ENCODE results near the gene KDM7A. TPM values are rescaled to one million over a fixed set of nuclear protein-coding genes. Genes with fewer than 3 reads are reported as not detected.

The KDM7A gene
- polyA plus RNA-seq (2012; ENCODE audit: insufficient read depth, insufficient read length, low read depth), result 10.9 TPM

DNA sequence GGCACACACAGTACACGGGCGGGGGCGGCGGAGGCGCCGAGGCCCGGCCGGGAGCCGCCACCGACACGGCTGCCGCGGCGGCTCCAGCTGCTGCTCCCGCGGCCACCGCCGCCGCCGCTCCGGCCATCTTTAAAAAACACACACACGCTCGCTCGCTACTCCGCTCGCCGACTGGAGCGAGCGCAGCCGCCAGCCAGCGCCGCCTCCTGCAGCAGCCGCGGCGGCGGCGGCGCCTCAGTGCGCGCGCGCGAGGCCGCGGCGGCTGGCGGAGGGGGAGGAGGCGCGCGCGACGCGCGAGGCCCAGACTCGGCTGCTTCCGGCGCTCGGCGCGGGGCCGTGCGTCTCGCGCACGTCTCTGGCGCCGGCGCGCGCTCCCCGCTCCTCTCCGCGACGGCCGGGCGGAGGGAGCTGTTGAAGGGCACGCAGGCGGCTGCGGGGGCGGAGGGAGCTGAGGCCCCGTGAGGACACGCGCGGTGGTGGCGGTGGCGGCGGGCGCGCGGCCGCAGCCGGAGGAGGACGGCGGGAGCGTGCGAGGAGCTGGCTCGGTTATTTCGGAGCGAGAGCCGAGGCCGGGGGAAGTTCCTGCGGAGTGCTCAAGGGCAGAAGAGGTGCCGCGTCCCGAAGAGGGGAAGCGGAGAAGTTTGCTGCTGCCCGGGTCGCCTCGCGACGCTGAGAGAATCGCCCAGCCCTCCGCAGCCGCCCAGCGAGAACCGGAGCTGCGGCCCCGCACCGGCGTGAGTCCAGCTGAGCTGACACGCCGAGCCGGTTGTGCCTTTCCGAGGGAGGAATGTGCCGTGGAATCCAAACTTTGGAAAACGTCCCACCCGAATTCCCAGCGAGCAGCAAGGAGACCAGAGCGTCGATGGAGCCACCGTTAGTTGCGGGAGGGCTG lies at the start of gene KDM7A:
Gene KDM7A (minus strand): TSS at position 173 of the 892 bp plus-strand sequence. CDS start 46 bp downstream, at position 127.
- no peaks in the 10 kb centered on the region for H3K9me3 ChIP-seq
- peak; percentile 90 for DNase-seq

DNA sequence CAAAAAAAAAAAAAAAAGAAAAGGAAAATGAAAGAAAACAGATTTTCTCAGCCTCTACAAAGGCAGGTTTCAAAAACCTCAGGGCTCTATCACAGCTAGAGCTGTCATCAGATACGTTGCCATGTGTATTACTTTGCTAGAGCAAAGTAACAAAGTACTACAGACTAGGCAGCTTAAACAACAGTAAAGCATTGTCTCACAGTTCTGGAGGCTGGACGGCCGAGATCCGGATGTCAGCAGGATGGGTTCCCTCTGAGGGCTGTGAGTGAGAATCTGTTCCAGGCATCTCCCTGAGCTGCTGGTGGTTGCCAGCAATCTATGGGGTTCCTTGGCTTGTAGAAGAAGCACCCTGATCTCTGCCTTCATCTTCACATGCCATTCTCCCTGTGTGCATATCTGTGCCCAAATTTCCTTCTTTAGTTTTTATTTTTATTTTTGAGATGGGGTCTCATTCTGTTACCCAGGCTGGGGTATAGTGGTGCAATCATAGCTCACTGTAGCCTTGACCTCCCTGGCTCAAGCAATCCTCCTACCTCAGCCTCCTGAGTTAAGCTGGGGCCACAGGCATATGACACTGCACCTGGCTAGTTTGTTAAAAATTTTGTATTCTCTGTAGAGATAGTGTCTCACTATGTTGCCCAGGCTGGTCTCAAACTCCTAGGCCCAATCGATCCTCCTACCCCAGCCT lies 48.9 kb upstream of the KDM7A start:
- DNase-seq, result no peak
- Histone ChIP-seq H3K9me3 (no peaks in the 10 kb centered on the region), H3K4me1 (no peaks in the 10 kb centered on the region), H3K4me3 (ENCODE audit: low read depth, low read length) (no peak overlapping the region), H3K27me3 (no peaks in the 10 kb centered on the region), H3K36me3 (no peaks in the 10 kb centered on the region)
- TF ChIP-seq, protein P1, sequence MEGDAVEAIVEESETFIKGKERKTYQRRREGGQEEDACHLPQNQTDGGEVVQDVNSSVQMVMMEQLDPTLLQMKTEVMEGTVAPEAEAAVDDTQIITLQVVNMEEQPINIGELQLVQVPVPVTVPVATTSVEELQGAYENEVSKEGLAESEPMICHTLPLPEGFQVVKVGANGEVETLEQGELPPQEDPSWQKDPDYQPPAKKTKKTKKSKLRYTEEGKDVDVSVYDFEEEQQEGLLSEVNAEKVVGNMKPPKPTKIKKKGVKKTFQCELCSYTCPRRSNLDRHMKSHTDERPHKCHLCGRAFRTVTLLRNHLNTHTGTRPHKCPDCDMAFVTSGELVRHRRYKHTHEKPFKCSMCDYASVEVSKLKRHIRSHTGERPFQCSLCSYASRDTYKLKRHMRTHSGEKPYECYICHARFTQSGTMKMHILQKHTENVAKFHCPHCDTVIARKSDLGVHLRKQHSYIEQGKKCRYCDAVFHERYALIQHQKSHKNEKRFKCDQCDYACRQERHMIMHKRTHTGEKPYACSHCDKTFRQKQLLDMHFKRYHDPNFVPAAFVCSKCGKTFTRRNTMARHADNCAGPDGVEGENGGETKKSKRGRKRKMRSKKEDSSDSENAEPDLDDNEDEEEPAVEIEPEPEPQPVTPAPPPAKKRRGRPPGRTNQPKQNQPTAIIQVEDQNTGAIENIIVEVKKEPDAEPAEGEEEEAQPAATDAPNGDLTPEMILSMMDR (IDR thresholded peaks at IDR 0.05; ENCODE audit: low read depth, low read length), result no peak

More for the DNA sequence above, at the start of gene KDM7A:
- Histone ChIP-seq H3K36me3 (no peaks in the 10 kb centered on the region), H3K4me3 (ENCODE audit: low read depth, low read length) (peak within 1 kb of the TSS; percentile 83), H3K27me3 (no peaks in the 10 kb centered on the region; the same call in none of the 2 replicates), H3K4me1 (no peaks in the 10 kb centered on the region)
- TF ChIP-seq, protein P1 (IDR thresholded peaks at IDR 0.05; ENCODE audit: low read depth, low read length), result no peak

DNA sequence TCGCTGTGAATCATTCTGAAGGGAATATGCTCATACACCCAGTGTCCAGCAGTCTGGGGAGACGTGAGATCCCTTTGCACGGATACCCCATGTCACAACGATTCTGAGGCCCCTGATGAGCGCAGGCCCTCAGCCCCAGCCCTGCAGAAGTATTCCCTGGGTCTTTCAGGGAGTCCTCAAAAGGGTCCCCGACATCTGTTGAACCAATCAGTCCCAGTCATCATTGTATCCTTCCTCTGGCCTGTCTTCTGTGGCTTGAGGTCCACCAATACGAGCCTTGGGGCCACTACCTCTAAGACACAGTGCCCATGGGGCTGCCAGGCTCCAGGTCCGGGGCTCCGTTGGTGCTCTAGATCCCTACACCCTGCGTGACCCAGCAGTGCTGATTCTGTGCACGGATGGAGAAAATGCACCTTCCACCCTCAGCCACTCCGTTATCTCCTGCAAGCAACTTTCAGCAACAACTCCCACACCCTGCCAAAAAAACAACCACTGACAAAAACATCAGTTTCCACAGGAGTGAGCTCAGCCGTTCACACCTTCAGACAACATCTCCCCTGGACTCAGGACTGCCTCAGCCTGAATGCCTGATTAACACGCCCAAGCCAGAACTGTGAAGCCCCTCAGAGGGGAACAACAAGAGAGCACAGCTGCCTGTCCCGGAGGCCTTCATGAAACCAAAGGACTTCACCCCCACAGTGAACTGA lies 46.9 kb upstream of the KDM7A start:
- Histone ChIP-seq H3K36me3 (no peaks in the 10 kb centered on the region), H3K27me3 (no peaks in the 10 kb centered on the region), H3K9me3 (no peaks in the 10 kb centered on the region), H3K4me1 (no peaks in the 10 kb centered on the region), H3K4me3 (ENCODE audit: low read depth, low read length) (no peak overlapping the region)
- no peak for DNase-seq
- TF ChIP-seq, protein P1 (IDR thresholded peaks at IDR 0.05; ENCODE audit: low read depth, low read length), result no peak

DNA sequence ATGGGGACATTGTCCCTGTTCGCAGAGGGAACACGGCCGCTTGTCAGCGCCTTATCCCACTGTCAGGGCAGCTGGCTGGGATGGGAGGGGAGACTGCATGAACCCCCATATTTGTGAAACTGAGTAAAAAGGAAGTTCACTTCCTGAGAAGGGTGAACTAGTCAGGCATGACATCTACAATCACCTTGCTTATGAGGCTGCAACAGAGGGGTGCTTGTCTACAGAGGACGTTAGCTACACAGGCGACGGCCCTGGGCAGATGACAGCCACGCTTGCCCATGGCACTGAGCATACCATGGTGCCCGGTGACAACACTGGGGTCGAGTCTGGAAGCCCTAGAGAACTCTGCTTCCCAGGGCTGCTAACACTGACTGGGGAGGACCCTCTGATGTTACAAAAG lies 46.0 kb upstream of the KDM7A start:
- Histone ChIP-seq H3K36me3 (no peaks in the 10 kb centered on the region), H3K27me3 (no peaks in the 10 kb centered on the region), H3K9me3 (no peaks in the 10 kb centered on the region), H3K4me3 (ENCODE audit: low read depth, low read length) (no peak overlapping the region), H3K4me1 (no peaks in the 10 kb centered on the region)
- TF ChIP-seq, protein P1 (IDR thresholded peaks at IDR 0.05; ENCODE audit: low read depth, low read length), result no peak
- DNase-seq, result no peak

DNA sequence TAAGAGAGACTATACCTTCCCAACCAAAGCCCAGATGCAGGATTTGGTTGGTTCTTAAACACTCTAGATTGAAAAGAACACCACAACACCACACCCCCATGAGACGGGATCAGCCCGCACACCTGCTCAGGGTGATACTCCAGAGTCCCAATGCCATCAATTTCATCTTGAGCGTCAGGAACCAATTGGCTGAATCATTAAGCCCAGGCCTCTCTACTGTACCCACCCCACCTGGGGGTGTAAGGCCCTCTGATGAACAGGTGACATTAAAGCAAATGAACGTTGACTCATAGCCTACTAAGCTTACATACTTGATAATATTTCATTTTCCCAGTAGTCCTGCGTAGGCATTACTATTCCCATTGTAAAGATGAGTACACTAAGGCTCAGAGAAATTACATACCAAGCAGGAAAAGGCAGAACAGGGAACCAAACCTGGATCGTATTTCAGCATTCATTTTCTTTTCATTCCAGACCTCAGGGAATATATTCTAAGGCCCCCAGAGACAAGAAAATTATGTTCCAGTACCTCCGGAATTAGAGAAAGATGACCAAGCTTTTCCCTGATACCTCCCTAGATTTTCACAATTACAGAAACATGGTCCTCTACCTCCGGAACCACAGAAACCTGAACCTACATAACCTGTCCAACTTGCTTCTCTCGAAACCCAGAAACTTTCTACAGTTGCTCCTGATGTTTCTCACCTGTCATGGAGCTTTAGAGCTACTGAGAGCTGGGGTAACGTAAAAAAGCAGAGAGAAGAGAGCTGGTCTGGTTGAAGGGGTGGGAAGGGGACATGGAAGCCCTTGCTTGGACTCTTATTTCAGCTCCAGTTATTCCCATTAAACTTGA lies 43.1 kb upstream of the KDM7A start:
- DNase-seq, result no peak

More for the DNA sequence above, 43.1 kb upstream of the KDM7A start:
- Histone ChIP-seq H3K4me1 (no peaks in the 10 kb centered on the region), H3K9me3 (no peaks in the 10 kb centered on the region), H3K36me3 (no peaks in the 10 kb centered on the region), H3K4me3 (ENCODE audit: low read depth, low read length) (no peak overlapping the region), H3K27me3 (no peaks in the 10 kb centered on the region)
- TF ChIP-seq, protein P1 (IDR thresholded peaks at IDR 0.05; ENCODE audit: low read depth, low read length), result no peak

All from BE2C (cell line).